GM18861 (cell line): ENCODE results near the gene SLC25A21.
"Not testable (repeated sequence)": the region's sequence is repeated elsewhere in the genome, so short reads cannot be mapped to it uniquely, and the experiment has no call there.

Source experiments
- ATAC-seq: cut with Tn5 transposase; IDR thresholded peaks from one replicate; pipeline ENCODE4 v1.9.1; 2021; ENCODE audit not compliant: unreplicated experiment

The SLC25A21 gene

GRCh38 chr14:36996857-36997590 lies 175.4 kb downstream of the SLC25A21 start:
- ATAC-seq = no peak

- no peak for ATAC-seq
Measured at GRCh38 chr14:36996133-36996856, 176.1 kb downstream of the SLC25A21 start.

- ATAC-seq = no peak
Measured at GRCh38 chr14:36989806-36990205, 182.6 kb downstream of the SLC25A21 start.

GRCh38 chr14:36988989-36989388 lies 183.4 kb downstream of the SLC25A21 start:
- ATAC-seq = no peak

GRCh38 chr14:36988568-36988967 lies 183.8 kb downstream of the SLC25A21 start:
- no peak for ATAC-seq

GRCh38 chr14:36986407-36986806 lies 186.0 kb downstream of the SLC25A21 start:
- no peak for ATAC-seq

GRCh38 chr14:36981832-36982529 lies 190.4 kb downstream of the SLC25A21 start:
- ATAC-seq = no peak

- ATAC-seq = not testable (repeated sequence)
Measured at GRCh38 chr14:36980413-36980812, 192.0 kb downstream of the SLC25A21 start.

GRCh38 chr14:36979863-36980262 lies 192.5 kb downstream of the SLC25A21 start:
- ATAC-seq = no peak

GRCh38 chr14:36976571-36977023 lies 195.8 kb downstream of the SLC25A21 start:
- ATAC-seq = no peak

GRCh38 chr14:36975834-36976233 lies 196.6 kb downstream of the SLC25A21 start:
- ATAC-seq = no peak

- no peak for ATAC-seq
Measured at GRCh38 chr14:36974985-36975384, 197.4 kb downstream of the SLC25A21 start.

- no peak for ATAC-seq
Measured at GRCh38 chr14:36973806-36974442, 198.5 kb downstream of the SLC25A21 start.

- no peak for ATAC-seq
Measured at GRCh38 chr14:36971263-36971855, 201.0 kb downstream of the SLC25A21 start.

GRCh38 chr14:36967892-36968555 lies 204.4 kb downstream of the SLC25A21 start:
- ATAC-seq = no peak

- ATAC-seq = no peak
Measured at GRCh38 chr14:36955967-36956366, 216.4 kb downstream of the SLC25A21 start.

- no peak for ATAC-seq
Measured at GRCh38 chr14:36955376-36955775, 217.0 kb downstream of the SLC25A21 start.

GRCh38 chr14:36952689-36953088 lies 219.7 kb downstream of the SLC25A21 start:
- no peak for ATAC-seq

GRCh38 chr14:36951380-36951911 lies 221.0 kb downstream of the SLC25A21 start:
- ATAC-seq = no peak

- ATAC-seq = no peak
Measured at GRCh38 chr14:36950812-36951211, 221.6 kb downstream of the SLC25A21 start.
